Activated T-helper 1 cell treated with Interleukin-2 at 50 U/mL for 16 hours (primary cell): ENCODE data around the gene MMP24.
"Not testable (repeated sequence)": the region's sequence is repeated elsewhere in the genome, so short reads cannot be mapped to it uniquely, and the experiment has no call there.

ENCODE experiments used
- DNase-seq: peaks from one replicate; pipeline ENCODE4 v3.0.0-alpha.2; 2020; ENCODE audit warnings: low read depth

Gene MMP24

DNA sequence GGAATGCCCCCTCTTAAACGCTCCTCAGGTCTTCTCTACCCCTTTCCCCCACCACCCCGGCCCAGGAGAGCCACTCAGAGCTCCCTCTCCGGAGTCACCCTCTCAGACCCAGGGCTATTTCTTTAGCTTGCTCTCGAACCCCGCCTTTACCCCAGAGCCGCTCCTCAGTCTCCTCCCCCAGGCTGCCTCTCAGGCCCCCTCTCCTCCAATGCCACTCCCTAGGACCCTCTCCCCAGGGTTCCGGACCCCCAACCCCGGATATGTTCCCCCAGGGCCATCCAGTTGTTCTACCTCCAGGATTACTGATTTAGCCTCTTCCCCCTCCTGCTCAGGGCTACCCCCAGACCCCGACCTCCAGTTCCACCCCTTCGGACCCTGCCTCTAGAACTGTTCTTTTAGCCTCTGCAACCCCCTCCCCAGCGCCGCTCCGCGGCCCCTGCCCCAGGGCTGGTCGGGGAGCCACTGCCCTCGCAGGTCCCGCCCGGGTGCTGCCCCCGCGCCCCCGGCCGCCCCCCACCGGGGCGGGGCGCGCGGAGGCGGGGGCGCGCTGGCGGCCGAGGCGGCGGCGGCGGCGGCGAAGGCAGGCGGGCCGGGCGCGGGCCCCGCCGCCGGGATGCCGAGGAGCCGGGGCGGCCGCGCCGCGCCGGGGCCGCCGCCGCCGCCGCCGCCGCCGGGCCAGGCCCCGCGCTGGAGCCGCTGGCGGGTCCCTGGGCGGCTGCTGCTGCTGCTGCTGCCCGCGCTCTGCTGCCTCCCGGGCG, at the start of gene MMP24:
TSS of gene MMP24 (plus strand) at position 565 of the 758 bp plus-strand sequence. CDS start at position 614, 49 bp downstream.
- no peak for DNase-seq

DNA sequence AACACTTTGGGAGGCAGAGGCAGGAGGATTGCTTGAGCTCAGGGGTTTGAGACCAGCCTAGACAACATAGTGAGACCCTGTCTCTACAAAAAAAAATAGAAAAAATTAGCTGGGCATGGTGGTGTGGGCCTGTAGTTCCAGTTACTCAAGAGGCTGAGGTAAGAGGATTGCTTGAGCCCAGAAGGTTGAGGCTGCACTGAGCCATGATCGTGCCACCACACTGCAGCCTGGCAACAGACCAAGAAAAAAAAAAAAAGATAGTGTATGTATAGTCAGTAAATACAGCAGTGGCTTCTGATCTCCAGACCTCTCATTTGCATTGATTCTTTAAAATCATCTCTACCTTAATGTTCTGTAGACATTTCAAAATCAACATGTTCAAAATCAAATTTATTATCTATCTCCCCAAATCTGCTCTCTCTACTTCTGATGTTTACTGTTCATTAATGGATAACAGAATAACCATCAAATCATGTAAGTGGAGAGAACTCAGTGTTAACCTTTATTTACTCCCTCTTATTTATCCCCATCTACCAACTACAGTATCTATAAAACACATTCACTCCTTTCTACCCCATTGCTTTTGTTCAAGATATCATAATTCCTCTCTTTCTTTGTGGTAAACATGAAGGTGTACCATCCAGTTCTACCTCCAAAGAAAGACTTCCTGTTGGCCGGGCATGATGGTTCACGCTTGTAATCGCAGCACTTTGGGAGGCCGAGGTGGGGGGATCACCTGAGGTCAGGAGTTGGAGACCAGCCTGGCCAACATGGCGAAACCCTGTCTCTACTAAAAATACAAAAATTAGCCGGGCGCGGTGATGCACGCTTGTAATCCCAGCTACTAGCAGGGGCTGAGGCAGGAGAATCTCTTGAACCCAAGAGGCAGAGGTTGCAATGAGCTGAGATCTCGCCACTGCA, 46.9 kb upstream of the MMP24 start:
- DNase-seq = no peak

DNA sequence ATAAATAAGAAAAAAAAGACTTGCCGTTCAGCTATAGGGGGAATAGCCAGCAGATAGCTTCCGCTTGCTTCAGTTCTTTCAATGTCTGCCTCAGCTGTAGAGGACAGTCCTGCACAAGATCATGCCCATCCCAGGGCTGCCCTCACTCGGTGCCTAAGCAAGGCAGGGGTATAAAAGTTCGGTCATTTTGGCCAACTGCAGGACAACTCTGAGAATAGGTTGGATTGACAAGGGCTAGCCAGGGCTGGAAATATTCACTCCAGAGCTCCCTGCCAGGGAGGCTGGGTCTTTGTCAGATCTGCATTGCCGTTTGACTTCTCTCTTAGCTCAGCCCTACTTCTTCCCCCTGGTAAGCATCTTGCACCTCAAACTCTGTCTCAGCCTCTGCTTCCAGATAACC, 46.2 kb upstream of the MMP24 start:
- no peak for DNase-seq

DNA sequence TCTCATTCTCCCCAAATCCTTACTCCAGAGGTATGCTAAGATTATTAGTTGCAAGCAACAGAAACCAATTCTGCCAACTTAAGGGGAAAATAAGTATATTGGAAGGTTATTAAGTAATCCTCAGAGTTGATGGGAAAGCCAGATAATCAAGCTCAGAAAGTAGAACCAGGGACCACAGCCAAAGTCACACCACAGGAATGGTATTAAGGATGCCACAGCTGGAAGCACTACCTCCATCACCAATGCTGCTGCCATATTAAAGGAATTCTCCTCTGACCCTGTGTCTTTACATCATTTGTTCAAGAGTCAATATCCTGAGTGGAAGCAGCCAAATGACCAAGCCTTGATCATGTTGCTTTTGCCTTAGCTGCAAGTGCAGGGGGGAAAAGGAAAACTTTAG, 44.8 kb upstream of the MMP24 start:
- no peak for DNase-seq

DNA sequence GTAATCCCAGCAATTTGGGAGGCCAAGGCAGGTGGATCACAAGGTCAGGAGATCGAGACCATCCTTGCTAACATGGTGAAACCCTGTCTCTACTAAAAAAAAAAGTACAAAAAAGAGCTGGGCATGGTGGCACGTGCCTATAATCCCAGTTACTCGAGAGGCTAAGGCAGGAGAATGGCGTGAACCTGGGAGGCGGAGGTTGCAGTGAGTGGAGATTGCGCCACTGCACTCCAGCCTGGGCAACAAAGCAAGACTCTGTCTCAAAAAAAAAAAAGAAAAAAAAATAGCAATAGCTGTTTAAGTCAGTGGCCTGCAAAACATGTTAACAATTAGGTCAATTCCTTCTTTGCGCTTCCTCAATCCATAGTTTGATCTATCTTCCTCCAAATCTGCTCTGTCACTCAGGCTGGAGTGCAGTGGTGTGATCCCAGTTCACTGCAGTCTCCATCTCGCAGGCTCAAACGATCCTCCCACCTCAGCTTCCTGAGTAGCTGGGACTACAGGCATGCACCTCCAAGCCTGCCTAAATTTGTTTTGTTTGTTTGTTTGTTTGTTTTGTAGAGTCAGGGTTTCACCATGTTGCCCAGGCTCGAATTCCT, 39.7 kb upstream of the MMP24 start:
- DNase-seq = not testable (repeated sequence)

DNA sequence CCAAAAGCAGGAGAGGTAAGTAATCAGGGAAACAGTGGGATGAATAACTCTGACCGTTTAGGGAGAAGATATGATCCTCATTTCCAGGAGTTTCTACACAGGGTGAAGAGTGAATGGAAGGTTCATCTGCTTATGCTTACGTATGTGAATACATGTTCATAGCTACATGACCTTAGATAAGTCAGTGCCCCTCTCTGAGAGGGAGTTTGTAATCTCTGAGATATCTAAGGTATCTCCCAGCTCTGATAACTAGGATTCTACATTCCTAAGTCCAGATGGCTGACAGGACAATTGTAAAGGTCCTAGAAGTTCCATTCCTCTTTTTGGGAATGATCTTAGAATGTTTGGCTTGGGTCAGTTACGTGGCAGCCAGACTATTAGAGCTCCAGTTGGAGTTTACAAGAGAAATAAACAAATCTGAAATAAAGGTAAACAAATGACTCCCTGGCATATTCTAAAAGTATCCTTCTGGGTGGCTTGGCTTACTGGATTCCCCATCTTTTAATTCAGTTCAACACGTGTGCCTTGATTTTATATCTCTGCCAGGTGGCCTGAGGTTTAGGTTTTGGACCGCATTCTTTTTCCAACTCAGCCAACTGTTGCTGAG, 38.8 kb upstream of the MMP24 start:
- DNase-seq = no peak

DNA sequence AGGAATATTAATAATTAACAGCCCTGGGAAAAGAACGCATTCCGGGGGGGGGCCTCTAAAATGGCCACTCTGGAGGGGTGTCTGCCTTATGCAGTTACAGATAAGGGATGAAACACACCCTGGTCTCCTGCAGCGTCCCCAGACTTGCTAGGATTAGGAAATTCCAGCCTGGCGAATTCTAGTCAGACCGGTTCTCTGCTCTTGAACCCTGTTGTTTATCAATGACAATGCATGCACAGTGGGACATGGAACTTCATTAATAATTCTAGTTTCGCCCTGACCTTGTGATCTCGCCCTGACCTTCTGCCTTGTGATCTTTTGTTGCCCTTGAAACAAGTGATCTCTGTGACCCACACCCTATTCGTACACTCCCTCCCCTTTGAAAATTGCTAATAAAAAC, 37.3 kb upstream of the MMP24 start:
- DNase-seq = not testable (repeated sequence)

DNA sequence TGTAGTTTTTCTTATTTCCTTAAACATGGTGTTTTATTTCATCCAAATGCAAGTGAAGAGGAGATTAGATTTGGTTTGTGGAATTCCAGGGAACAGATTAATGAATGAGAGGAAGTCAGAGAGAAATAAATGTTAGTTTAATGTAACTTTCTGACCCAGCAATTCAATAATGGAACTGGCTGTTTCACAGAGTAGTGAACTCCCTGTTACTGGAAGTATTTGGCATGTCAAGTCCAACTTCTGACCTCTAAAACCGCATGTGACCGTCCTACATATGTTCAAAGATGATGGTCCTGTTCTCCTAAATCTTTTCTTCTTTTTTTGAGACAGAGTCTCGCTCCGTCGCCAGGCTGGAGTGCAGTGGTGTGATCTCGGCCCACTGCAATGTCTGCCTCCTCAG, 35.9 kb upstream of the MMP24 start:
- no peak for DNase-seq

DNA sequence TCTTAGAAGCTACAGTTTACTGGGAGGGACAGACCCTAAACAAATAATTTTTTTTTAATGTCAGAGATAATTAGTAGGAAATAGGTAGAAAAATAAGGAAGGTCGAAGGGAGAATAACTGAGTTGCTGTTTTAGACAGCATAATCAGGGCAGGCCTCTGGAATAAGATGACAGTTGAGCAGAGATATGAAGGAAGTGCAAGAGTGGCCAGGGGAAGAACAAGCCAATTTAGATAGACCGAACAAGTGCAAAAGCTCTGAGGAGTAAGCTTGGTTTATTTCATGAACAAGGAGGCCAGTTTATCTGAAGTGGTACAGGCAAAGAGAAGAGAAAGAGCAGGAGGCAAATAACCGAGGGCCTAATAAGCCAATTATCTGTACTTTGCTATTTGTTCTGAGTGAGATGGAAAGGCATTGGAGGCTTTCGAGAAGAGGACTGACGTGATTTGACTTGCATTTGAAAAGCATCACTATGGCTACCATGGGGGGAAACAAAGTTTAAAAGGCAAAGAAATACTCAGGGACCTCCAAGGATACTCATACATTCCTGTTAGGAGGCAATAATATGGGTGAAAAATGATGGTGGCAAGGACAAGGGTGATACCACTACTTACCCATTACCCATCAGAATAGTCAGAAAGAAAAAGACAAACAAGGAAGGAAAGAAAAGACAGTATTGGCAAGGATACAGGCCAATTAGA, 34.9 kb upstream of the MMP24 start:
- DNase-seq = no peak

DNA sequence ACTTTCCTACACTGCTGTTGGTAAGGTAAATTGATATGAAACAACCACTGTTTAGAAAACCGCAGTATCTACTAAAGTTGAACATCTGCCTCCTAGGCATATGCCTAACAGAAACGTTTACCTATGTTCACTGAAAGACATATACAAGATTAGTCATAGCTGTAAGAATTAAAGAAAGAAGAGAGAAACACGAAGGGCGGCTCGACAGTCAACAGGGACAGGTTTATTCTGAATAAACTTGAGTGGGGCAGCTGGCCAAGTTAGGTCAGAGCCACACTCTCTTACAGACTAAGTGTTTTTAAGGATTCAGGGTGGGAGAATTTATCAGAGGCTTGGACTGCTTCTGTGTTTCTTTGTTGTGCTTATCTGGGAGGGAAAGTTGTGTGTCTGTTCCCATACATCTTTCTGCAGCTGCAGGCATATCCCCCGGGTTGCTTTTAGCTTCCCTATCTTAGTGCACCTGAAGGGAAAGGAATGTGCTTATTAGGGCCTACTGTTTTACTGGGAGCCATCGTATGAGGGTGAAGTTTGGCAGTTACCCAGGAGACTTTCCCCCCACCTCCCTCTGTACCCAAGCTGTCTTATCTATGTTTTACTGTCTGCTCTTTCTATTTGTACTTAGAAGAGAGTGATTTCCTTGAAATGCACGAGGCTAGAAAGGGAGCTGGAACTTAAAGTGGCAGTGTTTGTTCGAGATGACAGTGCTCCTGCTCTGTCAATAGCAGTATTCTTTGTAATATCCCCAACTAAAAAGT, 34.2 kb upstream of the MMP24 start:
- no peak for DNase-seq

DNA sequence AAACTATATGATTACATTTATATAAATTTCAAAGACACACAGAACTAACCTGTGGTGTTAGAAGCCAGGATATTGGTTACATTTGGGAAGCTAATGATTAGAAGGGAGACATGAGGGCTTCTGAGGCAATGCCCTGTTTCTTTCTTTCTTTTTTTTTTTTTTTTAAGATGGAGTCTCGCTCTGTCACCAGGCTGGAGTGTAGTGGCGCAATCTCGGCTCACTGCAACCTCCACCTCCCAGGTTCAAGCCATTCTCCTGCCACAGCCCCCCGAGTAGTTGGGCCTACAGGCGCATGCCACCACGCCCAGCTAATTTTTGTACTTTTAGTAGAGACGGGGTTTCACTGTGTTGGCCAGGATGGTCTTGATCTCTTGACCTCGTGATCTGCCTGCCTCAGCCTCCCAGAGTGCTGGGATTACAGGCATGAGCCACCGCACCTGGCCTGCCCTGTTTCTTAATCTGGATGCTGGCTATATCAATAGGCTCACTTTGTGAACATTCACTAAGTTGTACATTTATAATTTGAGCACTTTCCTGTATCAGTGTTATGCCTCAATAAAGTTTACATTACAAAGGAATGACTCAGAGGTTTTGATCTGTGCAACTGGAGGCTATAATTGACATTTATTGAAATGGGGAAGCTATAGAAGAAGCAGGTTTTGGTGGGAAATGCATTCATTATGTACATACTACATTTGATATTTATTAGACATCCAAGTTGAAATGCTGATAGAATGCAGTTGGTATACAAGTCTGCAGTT, 33.3 kb upstream of the MMP24 start:
- not testable (repeated sequence) for DNase-seq

DNA sequence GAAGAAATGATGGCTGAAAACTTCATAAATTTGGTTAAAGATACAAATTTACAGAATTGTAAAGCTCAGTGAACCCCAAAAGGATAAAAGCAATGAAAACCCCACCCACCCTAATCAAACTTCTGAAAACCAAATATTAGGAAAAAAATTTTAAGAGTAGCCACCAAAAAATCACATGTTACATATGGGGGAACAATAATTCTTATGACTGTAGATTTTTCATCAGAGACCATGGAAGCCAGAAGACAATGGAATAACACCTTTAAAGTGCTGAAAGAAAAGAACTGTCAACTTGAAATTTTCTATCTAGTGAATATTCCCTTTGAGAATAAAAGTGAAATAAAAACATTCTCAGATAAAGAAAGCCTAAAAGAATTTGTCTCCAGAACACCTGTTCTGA, 30.2 kb upstream of the MMP24 start:
- no peak for DNase-seq

GRCh38 chr20:35199740-35200139, 26.8 kb upstream of the MMP24 start:
- no peak for DNase-seq

GRCh38 chr20:35200267-35200666, 26.2 kb upstream of the MMP24 start:
- no peak for DNase-seq

DNA sequence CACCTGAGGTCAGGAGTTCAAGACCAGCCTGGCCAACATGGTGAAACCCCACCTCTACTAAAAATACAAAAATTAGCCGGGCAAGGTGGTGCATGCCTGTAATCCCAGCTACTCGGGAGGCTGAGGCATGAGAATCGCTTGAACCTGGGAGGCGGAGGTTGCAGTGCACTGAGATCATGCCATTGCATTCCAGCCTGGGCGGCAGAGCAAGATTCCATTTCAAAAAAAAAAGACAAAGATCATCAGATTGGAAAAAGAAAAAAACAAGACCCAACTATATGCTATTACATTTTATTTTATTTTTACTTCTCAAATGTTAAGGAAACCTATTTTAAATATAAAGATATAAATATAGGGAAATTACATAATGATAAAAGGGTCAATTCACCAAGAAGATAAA, 25.0 kb upstream of the MMP24 start:
- not testable (repeated sequence) for DNase-seq

- no peak for DNase-seq
Observed at GRCh38 chr20:35206802-35207201, 19.7 kb upstream of the MMP24 start.

GRCh38 chr20:35207950-35208611, 18.4 kb upstream of the MMP24 start:
- DNase-seq = peak; percentile 37

DNA sequence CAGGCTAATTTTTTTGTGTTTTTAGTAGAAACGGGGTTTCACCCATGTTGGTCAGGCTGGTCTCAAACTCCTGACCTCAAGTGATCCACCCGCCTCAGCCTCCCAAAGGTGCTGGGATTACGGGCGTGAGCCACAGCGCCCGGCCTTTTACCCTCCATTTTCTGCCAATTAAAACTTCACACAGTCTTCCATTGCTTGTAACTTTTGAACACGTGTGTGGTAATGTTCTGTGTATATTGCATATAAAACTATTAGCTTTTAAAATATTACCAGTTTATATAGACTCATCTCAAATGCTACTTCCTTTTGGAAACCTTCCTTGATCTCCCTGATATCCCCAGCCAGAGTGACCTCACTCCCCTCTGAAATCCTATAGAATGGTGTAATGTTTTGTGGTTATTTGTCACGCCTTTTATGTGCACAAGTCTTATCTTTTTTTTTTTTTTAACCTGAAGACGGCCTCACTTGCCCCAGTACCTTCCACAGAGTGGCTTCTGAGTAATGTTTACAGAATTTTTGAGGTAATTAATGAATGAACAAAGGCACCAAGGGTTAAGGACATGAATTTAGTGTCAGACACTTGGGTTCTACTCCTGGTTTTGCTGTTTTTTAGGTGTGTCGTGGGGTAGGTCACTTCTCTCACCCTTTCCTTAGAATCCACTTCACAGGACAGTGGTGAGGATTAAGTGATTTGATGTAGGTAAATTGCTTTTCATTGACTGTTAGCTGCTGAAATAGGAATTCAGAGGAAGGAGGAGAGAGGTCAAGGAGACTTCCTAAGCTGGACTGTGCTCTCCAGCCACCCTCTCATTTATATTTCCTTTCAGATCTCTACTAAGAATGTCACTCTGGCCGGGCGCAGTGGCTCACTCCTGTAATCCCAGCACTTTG, 11.2 kb upstream of the MMP24 start:
- DNase-seq = no peak

DNA sequence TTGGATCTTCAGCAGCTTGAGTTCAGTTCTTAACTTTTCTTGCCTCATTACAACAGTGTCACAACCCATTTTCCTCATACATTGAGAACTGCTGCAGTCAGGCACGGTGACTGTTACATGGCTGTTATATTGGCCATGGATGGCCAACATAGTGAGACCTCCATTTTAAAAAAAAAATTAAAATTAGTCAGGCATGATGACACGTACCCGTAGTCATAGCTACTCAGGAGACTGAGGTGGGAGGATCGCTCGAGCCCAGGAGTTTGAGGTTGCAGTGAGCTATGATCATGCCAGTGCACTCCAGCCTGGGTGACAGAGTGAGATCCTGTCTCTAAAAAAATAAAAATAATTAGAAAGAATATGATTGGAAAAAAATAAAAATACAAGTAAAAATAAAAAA, 9.9 kb upstream of the MMP24 start:
- DNase-seq = no peak
